Ascending aorta (tissue), 2 donors: ENCODE results near the gene TRHDE. TPM values are rescaled to one million over a fixed set of nuclear protein-coding genes. Genes with fewer than 3 reads are reported as not detected.
"Not testable (repeated sequence)": the region's sequence is repeated elsewhere in the genome, so short reads cannot be mapped to it uniquely, and the experiment has no call there.

ENCODE experiments used
- DNase-seq, 2 donors: peaks; one replicate each; pipeline ENCODE4 v3.0.0-alpha.2; 2019; ENCODE audit warnings: low spot score in 2 of 2
- H3K27ac ChIP-seq, 2 donors: fragments of 200-600 bp; sonication (generic); one replicate each; pipeline ENCODE4 v1.5.1; 2016 to 2017; ENCODE audit warnings: mild to moderate bottlenecking in 1 of 2
- H3K27me3 ChIP-seq: fragments of 200-600 bp; sonication (generic); one replicate; pipeline ENCODE4 v1.5.1; 2017
- H3K36me3 ChIP-seq, 2 donors: fragments of 200-600 bp; sonication (generic); one replicate each; pipeline ENCODE4 v1.5.1; 2016
- H3K4me1 ChIP-seq, 2 donors: fragments of 200-600 bp; sonication (generic); one replicate each; pipeline ENCODE4 v1.5.1; 2016 to 2017; ENCODE audit warnings: mild to moderate bottlenecking in 1 of 2
- H3K4me3 ChIP-seq, 2 donors: fragments of 200-600 bp; sonication (generic); one replicate each; pipeline ENCODE4 v1.5.1; 2016 to 2017; ENCODE audit warnings: mild to moderate bottlenecking in 1 of 2
- H3K9me3 ChIP-seq, 2 donors: fragments of 200-600 bp; sonication (generic); one replicate each; pipeline ENCODE4 v1.5.1; 2016
- intact Hi-C: fragments of 100-400 bp; cut with DNase I; formaldehyde crosslinking; loops from one replicate; pipeline ENCODE4 v1.15.1; 2023
- total RNA-seq: library from RNA; depleted of rRNA; stranded (reverse); fragments of >200 nt; gene quantifications from one replicate; pipeline ENCODE4 v1.1.0, GENCODE V29; 2016
- TF ChIP-seq, protein P1 (sequence below), 3 experiments: fragments of 200-600 bp in 2 of 3; fragments of 450-650 bp in 1 of 3; sonication (generic) in 2 of 3; IDR thresholded peaks; one replicate each; pipeline ENCODE4 v1.5.1; 2016 to 2019; ENCODE audit warnings: antibody characterized with exemption in 3 of 3, mild to moderate bottlenecking in 1 of 3, moderate library complexity in 1 of 3

Gene TRHDE
- total RNA-seq, 1 donor from 2014 or later: 34.0 TPM

- H3K4me1 ChIP-seq: no peaks in the 10 kb centered on the region
- H3K27ac ChIP-seq: no peak overlapping the region
- DNase-seq: no peak
- H3K9me3 ChIP-seq: no peaks in the 10 kb centered on the region
- intact Hi-C loops: no loop called here
- TF ChIP-seq, protein P1, sequence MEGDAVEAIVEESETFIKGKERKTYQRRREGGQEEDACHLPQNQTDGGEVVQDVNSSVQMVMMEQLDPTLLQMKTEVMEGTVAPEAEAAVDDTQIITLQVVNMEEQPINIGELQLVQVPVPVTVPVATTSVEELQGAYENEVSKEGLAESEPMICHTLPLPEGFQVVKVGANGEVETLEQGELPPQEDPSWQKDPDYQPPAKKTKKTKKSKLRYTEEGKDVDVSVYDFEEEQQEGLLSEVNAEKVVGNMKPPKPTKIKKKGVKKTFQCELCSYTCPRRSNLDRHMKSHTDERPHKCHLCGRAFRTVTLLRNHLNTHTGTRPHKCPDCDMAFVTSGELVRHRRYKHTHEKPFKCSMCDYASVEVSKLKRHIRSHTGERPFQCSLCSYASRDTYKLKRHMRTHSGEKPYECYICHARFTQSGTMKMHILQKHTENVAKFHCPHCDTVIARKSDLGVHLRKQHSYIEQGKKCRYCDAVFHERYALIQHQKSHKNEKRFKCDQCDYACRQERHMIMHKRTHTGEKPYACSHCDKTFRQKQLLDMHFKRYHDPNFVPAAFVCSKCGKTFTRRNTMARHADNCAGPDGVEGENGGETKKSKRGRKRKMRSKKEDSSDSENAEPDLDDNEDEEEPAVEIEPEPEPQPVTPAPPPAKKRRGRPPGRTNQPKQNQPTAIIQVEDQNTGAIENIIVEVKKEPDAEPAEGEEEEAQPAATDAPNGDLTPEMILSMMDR (IDR thresholded peaks at IDR 0.05): no peak
- no peak overlapping the region for H3K4me3 ChIP-seq
- H3K36me3 ChIP-seq: no peaks in the 10 kb centered on the region
- no peaks in the 10 kb centered on the region for H3K27me3 ChIP-seq
These were observed 239.7 kb downstream of the TRHDE start for GRCh38 chr12:72511906-72512305.

DNA sequence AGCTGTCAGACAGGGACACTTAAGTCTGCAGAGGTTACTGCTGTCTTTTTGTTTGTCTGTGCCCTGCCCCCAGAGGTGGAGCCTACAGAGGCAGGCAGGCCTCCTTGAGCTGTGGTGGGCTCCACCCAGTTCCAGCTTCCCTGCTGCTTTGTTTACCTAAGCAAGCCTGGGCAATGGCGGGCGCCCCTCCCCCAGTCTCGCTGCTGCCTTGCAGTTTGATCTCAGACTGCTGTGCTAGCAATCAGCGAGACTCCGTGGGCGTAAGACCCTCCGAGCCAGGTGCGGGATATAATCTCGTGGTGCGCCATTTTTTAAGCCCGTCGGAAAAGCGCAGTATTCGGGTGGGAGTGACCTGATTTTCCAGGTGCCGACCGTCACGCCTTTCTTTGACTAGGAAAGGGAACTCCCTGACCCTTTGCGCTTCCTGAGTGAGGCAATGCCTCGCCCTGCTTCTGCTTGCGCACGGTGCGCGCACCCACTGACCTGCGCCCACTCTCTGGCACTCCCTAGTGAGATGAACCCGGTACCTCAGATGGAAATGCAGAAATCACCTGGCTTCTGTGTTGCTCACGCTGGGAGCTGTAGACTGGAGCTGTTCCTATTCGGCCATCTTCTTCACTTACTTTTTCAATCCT is 248.0 kb downstream of the TRHDE start:
- H3K36me3 ChIP-seq, intact Hi-C loops, H3K4me3 ChIP-seq, DNase-seq, H3K9me3 ChIP-seq, H3K27me3 ChIP-seq, H3K4me1 ChIP-seq, H3K27ac ChIP-seq: not testable (repeated sequence)

- Histone ChIP-seq H3K4me3 (no peak overlapping the region), H3K27me3 (no peaks in the 10 kb centered on the region), H3K9me3 (no peaks in the 10 kb centered on the region), H3K4me1 (no peaks in the 10 kb centered on the region), H3K27ac (no peak overlapping the region), H3K36me3 (no peaks in the 10 kb centered on the region)
- intact Hi-C loops: no loop called here
- TF ChIP-seq, protein P1 (IDR thresholded peaks at IDR 0.05): no peak
- no peak for DNase-seq
These were observed 249.2 kb downstream of the TRHDE start for GRCh38 chr12:72521326-72521725.

DNA sequence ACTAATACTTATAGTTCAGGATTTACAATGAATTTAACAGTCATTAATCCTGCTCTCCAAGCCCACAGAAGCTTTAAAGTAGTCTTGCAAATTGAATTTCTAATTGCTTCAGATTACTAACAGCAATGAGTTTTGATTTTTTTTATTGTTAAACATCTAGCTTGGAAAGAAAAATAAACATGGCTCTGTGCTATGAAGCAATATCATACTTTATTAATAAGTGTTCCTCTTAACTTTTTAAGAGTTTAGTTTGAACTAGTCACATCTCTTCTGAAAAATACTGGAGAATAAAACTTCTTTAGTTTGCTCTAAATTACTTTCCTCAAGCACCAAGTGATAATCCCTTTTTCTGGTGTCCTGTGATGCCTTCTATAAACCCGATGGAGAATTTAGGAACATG is 250.2 kb downstream of the TRHDE start:
- Histone ChIP-seq H3K4me3 (no peak overlapping the region), H3K27me3 (no peaks in the 10 kb centered on the region)

DNA sequence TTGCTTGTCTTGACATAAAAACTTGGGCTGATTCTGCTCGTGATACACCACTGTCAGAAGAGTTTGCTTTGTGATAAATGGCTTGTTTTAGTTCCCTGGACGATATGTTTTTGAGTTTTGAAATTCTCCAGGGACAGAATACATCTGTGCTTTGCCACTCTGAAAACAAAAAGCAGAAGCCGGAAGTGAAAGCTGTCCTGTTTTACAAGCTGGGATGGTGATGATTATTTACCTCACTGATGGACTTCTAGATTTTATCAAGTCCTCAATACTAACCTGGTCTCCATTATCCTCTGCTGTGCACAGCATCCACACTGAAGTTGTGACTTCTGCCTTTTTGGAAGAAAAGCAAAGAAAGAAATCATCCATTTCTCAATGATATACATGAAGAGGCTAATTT is 251.6 kb downstream of the TRHDE start:
- TF ChIP-seq, protein P1 (IDR thresholded peaks at IDR 0.05): no peak
- Histone ChIP-seq H3K4me3 (no peak overlapping the region), H3K36me3 (no peaks in the 10 kb centered on the region), H3K27ac (no peak overlapping the region), H3K9me3 (no peaks in the 10 kb centered on the region), H3K27me3 (no peaks in the 10 kb centered on the region), H3K4me1 (no peaks in the 10 kb centered on the region)
- no peak for DNase-seq
- intact Hi-C loops: no loop called here

More for the DNA sequence above, 250.2 kb downstream of the TRHDE start:
- no peaks in the 10 kb centered on the region for H3K9me3 ChIP-seq
- H3K4me1 ChIP-seq: no peaks in the 10 kb centered on the region
- H3K36me3 ChIP-seq: no peaks in the 10 kb centered on the region
- intact Hi-C loops: no loop called here
- TF ChIP-seq, protein P1 (IDR thresholded peaks at IDR 0.05): no peak
- DNase-seq: no peak
- no peak overlapping the region for H3K27ac ChIP-seq

- H3K4me1 ChIP-seq: no peaks in the 10 kb centered on the region
- H3K27me3 ChIP-seq: no peaks in the 10 kb centered on the region
- no peaks in the 10 kb centered on the region for H3K9me3 ChIP-seq
- no peak for DNase-seq
- TF ChIP-seq, protein P1 (IDR thresholded peaks at IDR 0.05): no peak
- intact Hi-C loops: no loop called here
- no peak overlapping the region for H3K27ac ChIP-seq
- H3K4me3 ChIP-seq: no peak overlapping the region
- no peaks in the 10 kb centered on the region for H3K36me3 ChIP-seq
These were observed 263.2 kb downstream of the TRHDE start for GRCh38 chr12:72535212-72535990.
